PC-9 (cell line): ENCODE data around the gene CCL20.

ENCODE experiments used
- EZH2 ChIP-seq: fragments of 200-600 bp; sonication (generic); IDR thresholded peaks from 2 replicates; pipeline ENCODE4 v1.8.0; 2017; ENCODE audit warnings: antibody characterized with exemption, low read depth
- TF ChIP-seq, protein P1 (sequence below): fragments of 200-600 bp; sonication (generic); conservative IDR thresholded peaks from 2 replicates; pipeline ENCODE4 v1.6.1; 2017; ENCODE audit warnings: mixed run types, antibody characterized with exemption, mild to moderate bottlenecking, moderate library complexity

DNA sequence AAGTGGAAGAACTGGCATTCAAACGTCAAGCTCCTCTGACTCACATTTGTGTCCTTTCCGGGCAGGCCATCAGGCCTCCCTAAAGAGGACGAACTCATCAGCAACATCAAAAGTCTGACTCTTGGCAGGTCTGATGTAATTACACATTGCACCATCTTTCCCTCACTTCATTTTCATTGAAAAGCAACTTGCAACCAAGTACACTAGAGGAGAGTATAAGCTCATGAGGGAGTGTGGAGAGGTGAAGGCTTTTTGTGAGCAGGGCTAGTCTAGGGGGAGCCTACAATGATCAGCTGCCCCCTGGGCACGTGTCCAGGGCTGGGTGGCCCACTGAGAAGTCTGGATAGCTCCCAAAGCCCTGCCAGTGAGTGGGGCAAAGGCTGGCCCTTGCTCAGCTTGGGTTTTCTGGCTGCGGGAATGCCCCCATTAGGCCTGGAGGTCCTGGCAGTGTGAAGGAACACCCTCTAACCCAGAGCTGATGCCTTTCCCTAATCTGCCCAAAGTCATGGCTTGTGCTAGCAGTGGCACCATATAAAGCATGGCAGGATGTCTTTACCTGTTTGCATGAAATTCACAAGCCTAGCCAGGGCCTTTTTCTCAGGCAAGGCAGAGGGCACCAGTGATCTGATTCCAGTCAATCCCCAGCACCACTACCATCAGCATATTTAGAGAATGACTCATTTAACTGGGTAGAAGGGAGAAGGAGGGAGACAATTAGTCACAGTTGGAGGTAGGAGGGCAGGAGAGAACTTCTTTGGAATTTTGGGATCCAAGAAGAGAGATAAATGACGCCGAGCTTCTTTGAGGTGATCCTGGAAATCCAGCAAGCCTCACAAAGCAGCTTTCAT is 49.3 kb downstream of the CCL20 start:
- TF ChIP-seq, protein P1, sequence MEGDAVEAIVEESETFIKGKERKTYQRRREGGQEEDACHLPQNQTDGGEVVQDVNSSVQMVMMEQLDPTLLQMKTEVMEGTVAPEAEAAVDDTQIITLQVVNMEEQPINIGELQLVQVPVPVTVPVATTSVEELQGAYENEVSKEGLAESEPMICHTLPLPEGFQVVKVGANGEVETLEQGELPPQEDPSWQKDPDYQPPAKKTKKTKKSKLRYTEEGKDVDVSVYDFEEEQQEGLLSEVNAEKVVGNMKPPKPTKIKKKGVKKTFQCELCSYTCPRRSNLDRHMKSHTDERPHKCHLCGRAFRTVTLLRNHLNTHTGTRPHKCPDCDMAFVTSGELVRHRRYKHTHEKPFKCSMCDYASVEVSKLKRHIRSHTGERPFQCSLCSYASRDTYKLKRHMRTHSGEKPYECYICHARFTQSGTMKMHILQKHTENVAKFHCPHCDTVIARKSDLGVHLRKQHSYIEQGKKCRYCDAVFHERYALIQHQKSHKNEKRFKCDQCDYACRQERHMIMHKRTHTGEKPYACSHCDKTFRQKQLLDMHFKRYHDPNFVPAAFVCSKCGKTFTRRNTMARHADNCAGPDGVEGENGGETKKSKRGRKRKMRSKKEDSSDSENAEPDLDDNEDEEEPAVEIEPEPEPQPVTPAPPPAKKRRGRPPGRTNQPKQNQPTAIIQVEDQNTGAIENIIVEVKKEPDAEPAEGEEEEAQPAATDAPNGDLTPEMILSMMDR, result no peak
- TF ChIP-seq EZH2, result no peak
